Psoas muscle (tissue), 8 donors: ENCODE results near the gene ADAMTSL1. TPM values are rescaled to one million over a fixed set of nuclear protein-coding genes. Genes with fewer than 3 reads are reported as not detected.

Experiments
- ATAC-seq, 4 donors: fragments of 200-7000 bp; cut with Tn5 transposase; one replicate each; pipeline ENCODE4 v1.9.1; 2020; ENCODE audit warnings: moderate library complexity in 3 of 4, mild to moderate bottlenecking in 2 of 4
- DNase-seq, 2 donors: peaks; one replicate each; pipeline ENCODE4 v3.0.0-alpha.2; 2020
- H3K27ac ChIP-seq: fragments of 200-600 bp; one replicate; pipeline ENCODE4 v1.8.0; 2022
- H3K27me3 ChIP-seq, 3 donors: fragments of 200-600 bp in 1 of 3; one replicate each; pipeline versions ENCODE4 v1.6.1 to v1.8.0; 2013 to 2022; ENCODE audit warnings: low read length in 2 of 3, mild to moderate bottlenecking in 2 of 3, moderate library complexity in 1 of 3; ENCODE audit not compliant: insufficient read depth in 3 of 3
- H3K36me3 ChIP-seq, 2 donors: fragments of 200-600 bp in 1 of 2; one replicate each; pipeline versions ENCODE4 v1.6.1 to v1.8.0; 2013 to 2022; ENCODE audit warnings: low read depth in 1 of 2, mild to moderate bottlenecking in 1 of 2, moderate library complexity in 1 of 2; ENCODE audit not compliant: insufficient read depth in 1 of 2
- H3K4me1 ChIP-seq: fragments of 200-600 bp; one replicate; pipeline ENCODE4 v1.8.0; 2022
- H3K4me3 ChIP-seq: fragments of 200-600 bp; one replicate; pipeline ENCODE4 v1.8.0; 2022; ENCODE audit warnings: mild to moderate bottlenecking
- H3K9me3 ChIP-seq: fragments of 200-600 bp; one replicate; pipeline ENCODE4 v1.8.0; 2022
- WGBS, 3 donors: extraction: QIAGEN DNeasy Blood & Tissue Kit; methylation state at CpG; one replicate each; pipeline versions ENCODE4 v1.1.6 to v1.1.7; 2013; 5-methylcytosine and 5-hydroxymethylcytosine counted together
- intact Hi-C, 2 donors: fragments of 100-400 bp; cut with DNase I; formaldehyde crosslinking; loops; one replicate each; pipeline versions ENCODE4 v1.11.0 to v1.14.2; 2022
- polyA plus RNA-seq, 3 donors: library from polyadenylated mRNA; stranded (reverse); fragments of 200-250 nt; gene quantifications; one replicate each; pipeline ENCODE4 v1.2.3, GENCODE V29; 2013
- total RNA-seq, 4 donors: library from RNA; stranded (reverse); fragmentation: NEBNext Ultra II Directional in 2 of 4; extraction: Animal tissue kit (Norgen Biotek cat#: 25700) in 2 of 4; gene quantifications; one replicate each; pipeline versions ENCODE4 v1.2.1 to v1.2.4, GENCODE V29; 2021 to 2023
- TF ChIP-seq, protein P1 (sequence below): fragments of 200-600 bp; IDR thresholded peaks from one replicate; pipeline ENCODE4 v1.8.0; 2022; ENCODE audit warnings: antibody characterized with exemption
- donor health status: healthy with polysubstance abuse.
- donor health status: DM: no; HTN: no; CAD: no; lungs with moderate emphysema.
- donor health status: Bipolar disorder and iron deficiency.
- donor health status: healthy.
- donor health status: DM: yes; HTN: yes; CAD: no.
- donor health status: DM: no; HTN: no; CAD: no.
- donor health status: DM: no; HTN: no; CAD: no.
- donor health status: DM: yes; HTN: yes; CAD: no.

The ADAMTSL1 gene
- total and polyA plus RNA-seq, 7 donors = 0.08 to 0.57 (median 0.28) TPM

DNA sequence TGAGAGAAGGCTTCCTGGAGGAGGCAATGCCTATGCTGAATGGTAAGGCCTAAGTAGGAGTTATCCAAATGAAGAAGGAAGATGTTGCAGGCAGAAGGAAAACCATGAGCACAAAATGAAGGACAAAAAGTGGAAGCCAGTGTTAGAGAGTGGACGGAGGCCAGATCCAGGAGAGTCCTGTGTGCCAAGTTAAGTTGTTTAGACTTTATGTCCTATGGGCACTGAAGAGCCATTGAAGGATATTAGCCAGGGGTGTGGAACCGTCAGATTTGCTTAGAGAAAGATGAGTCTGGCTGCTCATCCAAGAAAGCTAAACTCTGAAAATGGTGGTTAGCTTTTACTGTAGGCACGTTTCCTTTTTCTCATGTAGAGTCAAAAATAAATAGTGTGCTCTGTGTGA is 254.7 kb downstream of the ADAMTSL1 start:
- Histone ChIP-seq H3K27ac (no peak overlapping the region), H3K27me3 (no peaks in the 10 kb centered on the region), H3K4me3 (no peak overlapping the region), H3K36me3 (no peaks in the 10 kb centered on the region), H3K9me3 (no peaks in the 10 kb centered on the region), H3K4me1 (no peaks in the 10 kb centered on the region)
- intact Hi-C loops = no loop called here
- WGBS, 3 donors = 84 to 98% (median 91%) methylated on average over 3 of the region's 3 CpGs
- no peak for ATAC-seq
- no peak for DNase-seq
- TF ChIP-seq, protein P1, sequence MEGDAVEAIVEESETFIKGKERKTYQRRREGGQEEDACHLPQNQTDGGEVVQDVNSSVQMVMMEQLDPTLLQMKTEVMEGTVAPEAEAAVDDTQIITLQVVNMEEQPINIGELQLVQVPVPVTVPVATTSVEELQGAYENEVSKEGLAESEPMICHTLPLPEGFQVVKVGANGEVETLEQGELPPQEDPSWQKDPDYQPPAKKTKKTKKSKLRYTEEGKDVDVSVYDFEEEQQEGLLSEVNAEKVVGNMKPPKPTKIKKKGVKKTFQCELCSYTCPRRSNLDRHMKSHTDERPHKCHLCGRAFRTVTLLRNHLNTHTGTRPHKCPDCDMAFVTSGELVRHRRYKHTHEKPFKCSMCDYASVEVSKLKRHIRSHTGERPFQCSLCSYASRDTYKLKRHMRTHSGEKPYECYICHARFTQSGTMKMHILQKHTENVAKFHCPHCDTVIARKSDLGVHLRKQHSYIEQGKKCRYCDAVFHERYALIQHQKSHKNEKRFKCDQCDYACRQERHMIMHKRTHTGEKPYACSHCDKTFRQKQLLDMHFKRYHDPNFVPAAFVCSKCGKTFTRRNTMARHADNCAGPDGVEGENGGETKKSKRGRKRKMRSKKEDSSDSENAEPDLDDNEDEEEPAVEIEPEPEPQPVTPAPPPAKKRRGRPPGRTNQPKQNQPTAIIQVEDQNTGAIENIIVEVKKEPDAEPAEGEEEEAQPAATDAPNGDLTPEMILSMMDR = no peak

DNA sequence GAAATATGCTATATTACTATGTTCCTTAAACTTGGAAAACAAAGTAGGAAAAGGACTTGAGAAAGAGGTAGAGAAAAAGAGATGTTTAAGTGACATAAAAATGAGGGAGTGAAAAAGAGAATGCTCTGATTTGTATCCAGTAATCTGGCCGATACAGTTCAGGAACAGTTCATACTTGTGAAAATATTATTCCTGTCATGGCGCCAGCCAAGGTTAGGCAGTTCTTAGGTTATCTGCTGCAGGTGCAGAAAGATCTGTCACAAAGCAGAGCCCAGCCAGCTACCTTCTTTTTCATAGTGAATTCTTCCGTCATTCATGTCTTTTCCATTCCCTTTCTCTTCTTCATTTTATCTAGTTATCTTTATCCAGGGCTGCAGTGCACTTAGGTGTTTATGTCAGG is 256.3 kb downstream of the ADAMTSL1 start:
- no peaks in the 10 kb centered on the region for H3K9me3 ChIP-seq
- no peaks in the 10 kb centered on the region for H3K4me1 ChIP-seq
- no peak for DNase-seq
- no peaks in the 10 kb centered on the region for H3K36me3 ChIP-seq
- no peak for ATAC-seq
- WGBS, 3 donors = 86 to 96% (median 91%) methylated on average over 3 of the region's 3 CpGs
- no peak overlapping the region for H3K27ac ChIP-seq
- TF ChIP-seq, protein P1 = no peak
- intact Hi-C loops = no loop called here
- no peak overlapping the region for H3K4me3 ChIP-seq
- no peaks in the 10 kb centered on the region for H3K27me3 ChIP-seq

DNA sequence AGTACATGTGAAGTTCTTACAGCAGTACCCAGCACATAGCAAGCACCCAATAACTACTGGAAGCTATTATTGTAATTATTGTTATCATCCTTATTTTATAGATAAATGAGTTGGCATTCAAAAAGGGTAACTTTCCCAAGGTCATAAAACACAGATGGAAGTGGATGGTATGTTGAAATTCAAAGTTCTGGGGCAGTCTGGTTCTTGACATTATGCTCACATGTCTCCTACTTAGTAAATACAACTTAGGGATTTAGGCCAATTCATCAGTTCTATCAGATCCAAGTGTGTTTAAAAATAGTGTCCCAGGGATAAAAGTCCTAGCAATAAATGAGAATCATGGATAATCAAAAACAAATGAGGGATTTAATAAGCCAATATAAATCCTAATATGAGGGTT is 265.2 kb downstream of the ADAMTSL1 start:
- intact Hi-C loops = no loop called here
- ATAC-seq = no peak
- Histone ChIP-seq H3K4me3 (no peak overlapping the region), H3K9me3 (no peaks in the 10 kb centered on the region), H3K27ac (no peak overlapping the region), H3K4me1 (no peaks in the 10 kb centered on the region), H3K27me3 (no peaks in the 10 kb centered on the region), H3K36me3 (no peaks in the 10 kb centered on the region)
- TF ChIP-seq, protein P1 = no peak
- DNase-seq = no peak

DNA sequence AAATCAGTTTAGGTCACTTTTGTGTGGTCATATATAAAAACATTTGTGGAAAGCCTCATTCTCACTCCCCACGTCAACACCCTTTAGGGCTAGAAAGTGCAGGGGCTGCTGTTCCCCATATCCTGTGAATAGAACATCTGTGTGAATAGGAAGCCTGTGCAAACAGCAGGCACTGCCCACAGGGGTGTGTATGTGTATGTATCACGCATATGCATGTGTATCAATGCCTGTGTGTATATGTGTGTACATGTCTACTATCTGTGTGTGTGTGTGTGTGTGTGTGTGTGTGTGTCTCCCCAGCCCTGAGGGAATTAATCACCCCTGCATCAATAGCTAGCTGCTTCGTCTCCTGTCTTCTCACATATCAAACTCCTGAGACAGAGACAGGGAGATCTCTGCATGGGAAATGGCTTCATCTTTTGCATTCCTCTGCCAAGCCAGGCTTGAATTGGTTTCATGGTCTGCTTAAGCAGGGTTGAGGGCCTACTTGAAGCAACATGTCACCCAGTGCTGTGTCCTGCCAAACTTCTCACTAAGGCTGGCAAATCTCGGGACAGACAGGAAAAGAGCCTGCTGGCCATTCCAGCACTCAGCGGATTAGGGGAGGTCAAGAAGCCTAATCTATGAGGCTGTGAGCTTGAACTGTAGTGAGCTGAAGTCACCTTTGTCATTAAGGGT is 265.8 kb downstream of the ADAMTSL1 start:
- Histone ChIP-seq H3K9me3 (no peaks in the 10 kb centered on the region), H3K4me1 (no peaks in the 10 kb centered on the region), H3K36me3 (no peaks in the 10 kb centered on the region), H3K4me3 (no peak overlapping the region), H3K27me3 (no peaks in the 10 kb centered on the region), H3K27ac (no peak overlapping the region)
- no peak for ATAC-seq
- WGBS, 3 donors = 72 to 87% (median 72%) methylated on average over 5 of the region's 5 CpGs
- TF ChIP-seq, protein P1 = no peak
- no peak for DNase-seq
- intact Hi-C loops = no loop called here

DNA sequence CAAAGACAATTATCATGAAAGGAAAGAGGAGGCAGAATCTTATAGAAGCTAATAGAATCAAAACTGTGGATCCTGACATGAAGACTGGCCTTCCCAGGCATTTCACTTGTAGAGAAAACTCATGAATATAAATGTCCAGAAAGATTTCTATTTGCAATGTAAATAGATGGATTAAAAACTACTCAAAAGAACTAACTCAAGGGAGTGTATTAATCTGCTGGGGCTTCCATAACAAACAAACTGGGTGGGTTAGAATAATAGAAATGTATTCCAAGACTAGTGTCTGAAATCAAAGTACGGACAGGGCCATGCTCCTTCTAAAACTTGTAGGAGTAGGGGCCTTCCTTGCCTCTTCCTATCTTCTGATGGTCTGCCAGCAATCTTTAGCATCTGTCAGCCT is 267.4 kb downstream of the ADAMTSL1 start:
- no peaks in the 10 kb centered on the region for H3K27me3 ChIP-seq
- DNase-seq = no peak
- TF ChIP-seq, protein P1 = no peak
- H3K36me3 ChIP-seq = no peaks in the 10 kb centered on the region
- 90 to 96% (median 90%) methylated on average over 1 of the region's 1 CpG for WGBS, 3 donors
- H3K27ac ChIP-seq = no peak overlapping the region
- no peaks in the 10 kb centered on the region for H3K4me1 ChIP-seq
- intact Hi-C loops = no loop called here
- no peak for ATAC-seq
- H3K4me3 ChIP-seq = no peak overlapping the region
- no peaks in the 10 kb centered on the region for H3K9me3 ChIP-seq
